ENCODE measurements around the gene TRABD.

Gene TRABD

GRCh38 chr22:50205781-50206569 lies 20.3 kb downstream of the TRABD start:
- DNase-seq, result no peak

DNA sequence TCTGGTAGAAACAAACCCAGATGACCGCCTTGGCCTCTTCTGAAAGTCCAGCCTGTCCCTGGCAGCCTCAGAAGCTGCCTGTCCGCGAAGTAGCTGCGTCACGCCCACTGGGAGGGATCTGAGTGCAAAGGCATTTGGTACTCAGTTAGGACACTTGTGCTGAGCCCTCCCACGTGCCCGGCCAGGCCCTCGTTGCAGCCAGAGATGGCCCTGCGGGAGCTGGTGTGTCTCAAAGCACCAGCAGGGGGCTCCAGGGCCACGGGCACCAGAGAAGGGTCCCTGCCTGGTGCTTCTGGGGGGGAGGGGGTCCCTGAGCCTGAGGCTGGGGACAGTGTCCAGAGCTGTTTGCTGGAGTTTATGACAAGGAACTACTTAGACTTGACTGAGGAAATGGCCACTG lies 20.9 kb downstream of the TRABD start:
- no peak for DNase-seq

DNA sequence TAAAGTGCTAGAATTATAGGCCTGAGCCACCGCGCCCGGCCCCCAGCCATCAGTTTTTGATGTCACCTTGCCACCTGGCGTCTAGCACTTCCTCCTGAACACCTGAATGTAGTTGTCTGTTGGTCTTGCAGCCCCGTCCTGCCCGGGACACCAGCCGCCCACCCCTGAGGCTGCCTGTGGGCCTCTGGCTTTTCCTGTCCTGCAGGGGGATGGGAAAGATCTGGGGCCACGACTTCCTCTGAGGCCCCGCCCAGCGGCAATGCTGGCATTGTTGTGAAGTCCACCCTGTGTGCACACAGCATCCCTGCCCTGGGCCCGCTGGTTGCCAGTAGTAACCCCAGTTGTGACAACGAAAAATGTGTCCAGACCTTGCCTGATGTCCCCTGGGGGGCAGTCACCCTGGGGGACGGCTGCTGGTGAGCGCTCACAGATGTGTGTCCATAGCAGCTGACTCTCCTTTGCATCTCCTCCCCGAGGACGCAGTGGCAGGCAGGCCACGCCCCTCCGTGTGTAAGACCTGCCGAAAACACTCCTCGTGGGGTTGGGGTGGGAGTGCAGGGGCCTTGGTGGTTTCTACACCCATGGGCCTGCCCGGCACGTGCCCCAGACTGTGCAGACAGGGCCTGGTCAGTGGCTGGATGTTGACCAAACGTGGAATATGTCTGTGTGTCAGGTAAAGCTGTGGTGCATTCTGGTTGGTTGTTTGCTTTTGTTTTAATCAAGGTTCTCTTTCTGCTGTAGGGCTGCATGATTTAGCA lies 21.8 kb downstream of the TRABD start:
- DNase-seq, result no peak

GRCh38 chr22:50208430-50208938 lies 22.8 kb downstream of the TRABD start:
- DNase-seq, result no peak

DNA sequence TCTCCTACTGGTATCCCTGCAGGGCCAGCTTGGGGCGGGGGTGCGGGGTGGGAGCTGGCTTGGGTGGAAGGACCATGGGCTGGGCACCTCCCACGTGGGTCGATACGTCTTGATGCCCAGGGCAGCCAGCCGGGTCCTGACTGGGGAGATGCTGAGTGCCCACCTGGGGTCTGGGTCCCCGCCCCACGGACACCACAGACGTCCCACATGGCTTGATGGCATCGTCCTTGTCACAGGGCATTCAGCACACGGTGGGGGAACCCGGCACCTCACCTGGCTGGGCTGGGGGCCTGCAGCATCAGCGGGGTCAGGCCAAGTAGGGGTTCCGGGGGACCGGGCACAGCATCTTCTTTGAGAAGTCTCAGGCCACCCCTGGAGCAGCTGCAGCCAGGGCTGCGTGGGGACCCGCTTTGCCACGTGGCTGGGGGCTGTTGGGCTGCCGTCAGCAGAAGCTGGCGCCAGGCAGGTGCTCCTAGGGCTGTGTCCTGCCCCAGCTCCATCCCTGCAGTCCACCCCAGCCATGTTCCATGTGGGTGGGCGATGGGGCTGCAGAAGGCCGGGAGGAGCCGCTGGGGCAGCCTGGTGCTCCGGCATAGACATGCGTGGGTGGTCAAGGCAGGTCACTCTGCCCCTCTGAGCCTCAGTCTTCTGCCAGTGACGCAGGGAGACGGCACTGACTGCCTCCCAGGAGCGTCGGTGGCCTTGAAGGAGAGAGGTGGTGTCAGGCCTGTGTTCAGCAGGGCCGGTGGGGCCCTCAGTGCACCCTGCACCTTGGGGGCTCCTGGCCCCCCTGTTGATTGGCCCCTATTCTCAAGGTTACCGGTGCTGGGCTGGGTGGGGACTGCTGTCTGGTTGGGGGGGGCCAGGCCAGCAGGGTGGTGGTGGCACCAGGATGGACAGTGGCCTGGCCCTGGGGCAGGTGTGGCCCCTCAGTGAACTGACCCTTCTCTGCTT lies 23.5 kb downstream of the TRABD start:
- DNase-seq, result no peak

DNA sequence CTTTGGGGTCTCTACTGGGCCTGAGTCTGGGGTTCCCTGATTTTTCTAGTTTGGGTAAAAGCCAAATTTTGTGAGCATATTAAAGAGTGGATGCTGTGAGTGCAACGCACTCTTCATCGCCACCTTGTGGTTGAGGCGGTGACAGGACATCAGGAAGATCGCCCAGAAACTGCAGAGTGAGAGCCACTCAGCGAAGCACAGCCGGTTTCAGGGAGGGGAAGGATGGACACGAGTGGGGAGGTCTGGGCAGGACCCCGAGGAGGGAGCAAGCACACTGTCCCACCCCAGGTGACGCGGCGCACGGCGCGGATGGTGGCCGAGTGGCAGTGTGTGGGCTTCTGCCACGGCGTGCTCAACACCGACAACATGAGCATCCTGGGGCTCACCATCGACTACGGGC lies 24.2 kb downstream of the TRABD start:
- no peak for DNase-seq

DNA sequence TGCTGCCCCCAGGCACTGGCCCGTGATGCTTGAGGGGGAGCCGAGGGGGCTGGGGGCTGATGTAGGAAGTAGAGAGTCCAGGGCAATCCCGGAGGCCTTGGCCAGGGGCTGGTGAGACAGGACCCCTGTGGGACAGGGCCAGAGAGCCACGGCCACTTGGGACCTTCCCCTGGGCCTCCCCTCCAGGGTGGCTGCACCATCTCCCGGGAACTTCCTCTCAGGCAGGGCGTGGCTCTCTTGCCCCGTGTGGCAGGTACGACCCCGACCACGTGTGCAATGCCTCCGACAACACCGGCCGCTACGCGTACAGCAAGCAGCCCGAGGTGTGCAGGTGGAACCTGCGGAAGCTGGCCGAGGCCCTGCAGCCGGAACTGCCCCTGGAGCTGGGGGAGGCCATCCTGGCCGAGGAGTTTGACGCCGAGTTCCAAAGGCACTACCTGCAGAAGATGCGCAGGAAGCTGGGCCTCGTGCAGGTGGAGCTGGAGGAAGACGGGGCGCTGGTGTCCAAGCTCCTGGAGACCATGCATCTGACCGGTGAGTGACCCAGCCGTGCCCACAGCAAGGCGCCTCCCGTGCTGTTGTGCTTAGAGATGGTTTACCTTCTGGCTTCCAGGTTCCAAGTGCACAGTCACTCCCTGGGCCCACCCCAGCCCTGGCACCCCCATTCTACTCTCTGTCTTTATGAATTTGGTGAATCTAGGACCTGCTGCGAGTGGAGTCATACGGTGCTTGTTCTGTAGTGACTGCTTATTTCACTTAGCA lies 24.8 kb downstream of the TRABD start:
- DNase-seq, result no peak

DNA sequence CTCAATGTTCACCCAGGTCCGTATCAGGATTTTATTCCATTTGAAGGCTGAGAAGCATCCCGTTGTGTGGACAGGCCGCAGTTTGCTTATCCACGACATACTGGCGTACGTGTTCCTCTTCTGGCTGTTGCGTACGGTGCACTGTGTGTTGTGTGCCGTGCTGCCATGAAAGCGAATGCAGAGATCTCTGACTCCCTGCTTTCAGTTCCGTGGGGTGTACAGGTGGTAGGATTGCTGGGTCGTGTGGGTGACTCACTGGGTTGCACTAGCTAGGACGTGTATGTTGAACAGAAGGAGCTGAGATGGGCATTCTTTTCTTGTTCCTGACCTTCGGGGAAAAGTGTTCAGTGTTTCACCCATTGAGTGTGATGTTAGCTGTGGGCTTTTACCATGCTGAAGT lies 25.4 kb downstream of the TRABD start:
- DNase-seq, result no peak

- no peak for DNase-seq
Measured at GRCh38 chr22:50213263-50213662, 27.6 kb downstream of the TRABD start.

DNA sequence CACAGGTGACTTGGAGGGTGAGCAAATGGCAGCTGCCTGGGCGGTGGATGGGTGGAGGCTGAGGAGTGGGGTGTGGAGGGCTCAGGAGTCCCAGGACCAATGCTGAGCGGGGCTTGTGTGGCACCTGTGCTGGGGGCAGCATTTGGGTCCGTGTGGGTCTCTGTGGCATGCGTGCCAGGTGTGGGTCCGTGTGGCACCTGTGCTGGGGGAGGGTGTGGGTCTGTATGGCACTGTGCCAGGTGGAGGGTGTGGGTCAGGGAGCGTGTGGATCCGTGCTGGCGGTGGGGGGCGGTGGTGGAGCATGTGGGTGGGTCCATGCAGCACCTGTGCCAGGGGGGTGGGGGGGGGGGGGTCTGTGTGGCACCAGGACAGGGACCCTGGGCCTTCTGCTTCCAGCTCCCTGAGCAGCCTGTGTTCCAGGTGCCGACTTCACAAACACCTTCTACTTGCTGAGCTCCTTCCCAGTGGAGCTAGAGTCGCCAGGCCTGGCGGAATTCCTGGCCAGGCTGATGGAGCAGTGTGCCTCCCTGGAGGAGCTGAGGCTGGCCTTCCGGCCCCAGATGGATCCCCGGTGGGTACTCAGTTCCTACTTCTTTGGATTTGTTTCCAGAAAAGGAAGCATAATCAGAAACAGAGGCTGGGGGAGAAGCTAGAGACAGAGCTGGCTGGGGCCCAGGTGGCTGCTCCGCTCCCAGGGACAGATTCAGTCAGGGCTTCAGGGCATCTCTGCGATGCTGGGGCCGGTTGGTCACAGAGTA lies 29.8 kb downstream of the TRABD start:
- no peak for DNase-seq

- DNase-seq, result no peak
Measured at GRCh38 chr22:50216055-50216683, 30.5 kb downstream of the TRABD start.

DNA sequence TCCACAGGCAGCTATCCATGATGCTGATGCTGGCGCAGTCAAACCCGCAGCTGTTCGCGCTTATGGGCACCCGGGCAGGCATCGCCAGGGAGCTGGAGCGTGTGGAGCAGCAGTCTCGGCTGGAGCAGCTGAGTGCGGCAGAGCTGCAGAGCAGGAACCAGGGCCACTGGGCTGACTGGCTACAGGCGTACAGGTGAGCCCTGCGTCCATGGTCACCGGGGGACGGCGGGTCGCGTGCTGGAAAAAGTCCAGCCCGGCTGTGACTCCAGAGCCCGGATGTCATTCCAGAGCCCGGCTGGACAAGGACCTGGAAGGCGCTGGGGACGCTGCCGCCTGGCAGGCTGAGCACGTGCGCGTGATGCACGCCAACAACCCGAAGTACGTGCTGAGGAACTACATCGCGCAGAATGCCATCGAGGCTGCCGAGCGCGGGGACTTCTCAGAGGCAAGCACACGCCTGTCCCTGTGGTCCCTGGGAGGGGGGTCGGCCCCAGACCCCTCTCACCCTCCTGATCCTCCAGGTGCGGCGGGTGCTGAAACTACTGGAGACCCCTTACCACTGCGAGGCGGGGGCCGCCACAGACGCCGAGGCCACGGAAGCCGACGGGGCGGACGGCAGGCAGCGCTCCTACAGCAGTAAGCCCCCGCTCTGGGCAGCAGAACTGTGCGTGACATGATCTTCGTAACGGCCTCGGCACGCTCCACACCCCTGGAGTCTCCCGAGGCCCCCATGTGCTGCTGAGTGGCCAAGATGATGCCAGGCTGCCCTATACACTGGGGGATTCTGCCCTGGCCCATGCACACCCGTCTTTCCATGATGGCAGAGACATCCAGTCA lies 31.2 kb downstream of the TRABD start:
- DNase-seq, result no peak

DNA sequence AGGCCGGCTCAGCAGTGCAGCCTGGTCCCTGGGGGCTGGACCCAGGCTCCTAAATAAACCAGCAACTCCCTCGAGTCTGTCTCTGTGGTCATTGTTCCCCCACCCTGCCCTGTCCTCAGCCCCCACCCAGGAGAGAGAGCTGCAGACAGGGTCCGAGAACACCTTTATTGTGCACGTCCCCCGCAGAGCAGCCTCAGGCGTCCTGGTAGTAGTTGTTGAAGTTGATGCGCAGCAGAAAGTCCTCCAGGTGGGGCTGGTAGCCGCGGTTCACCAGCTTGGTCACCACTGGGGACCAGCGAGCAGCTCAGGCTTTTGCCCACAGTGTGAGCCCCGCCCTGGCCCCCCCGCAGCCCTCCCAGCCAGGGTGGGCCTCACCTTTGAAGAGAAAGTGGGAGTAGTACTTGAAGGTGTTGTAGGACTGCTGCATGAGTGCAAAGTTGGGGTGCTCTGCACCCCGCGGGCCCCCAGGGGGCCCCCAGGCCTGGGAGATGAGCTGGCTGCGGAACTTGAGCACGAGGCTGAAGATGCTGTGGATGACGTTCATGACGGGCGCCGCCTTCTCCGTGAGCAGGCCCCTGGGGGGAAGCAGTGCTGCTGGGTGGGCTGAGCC lies 31.9 kb downstream of the TRABD start:
- no peak for DNase-seq

DNA sequence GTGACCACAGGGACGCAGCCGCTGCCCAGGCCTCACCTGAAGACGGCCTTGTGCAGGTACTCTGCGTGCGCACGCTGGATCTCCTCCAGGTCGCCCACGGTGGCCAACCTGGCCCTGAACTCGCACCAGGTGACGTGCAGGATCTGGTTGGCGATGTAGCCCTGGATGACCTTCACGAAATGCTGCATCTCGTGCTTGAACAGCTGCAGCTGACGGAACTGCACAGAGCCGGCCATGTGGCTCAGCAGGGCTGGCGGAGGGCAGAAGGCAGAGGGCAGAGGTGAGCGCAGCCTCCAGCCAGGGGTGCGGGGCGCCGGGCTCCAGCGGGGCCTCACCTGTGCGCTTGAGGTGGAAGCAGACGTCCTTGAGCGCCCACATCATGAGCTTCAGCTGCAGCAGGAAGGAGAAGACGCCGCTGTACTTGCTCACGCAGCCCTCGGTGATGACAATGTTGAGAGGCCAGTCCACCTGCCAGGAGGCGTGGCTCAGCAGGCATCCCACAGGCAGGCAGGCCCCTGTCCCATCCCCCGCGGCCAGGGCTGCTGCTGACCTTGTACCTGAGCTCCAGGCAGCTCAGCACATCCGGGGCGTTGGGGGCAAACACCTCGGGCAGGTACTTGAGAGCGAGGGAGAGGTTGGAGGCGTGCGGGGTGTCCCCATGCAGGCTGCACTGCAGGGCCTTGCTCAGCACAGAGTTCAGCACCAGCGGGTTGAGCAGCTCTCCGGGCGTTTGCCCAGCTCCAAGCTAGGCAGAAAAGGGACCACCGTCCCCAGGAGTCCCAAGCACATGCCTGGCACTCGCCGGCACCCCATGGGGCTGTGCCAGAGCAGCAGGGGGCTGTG lies 32.7 kb downstream of the TRABD start:
- DNase-seq, result peak; percentile 51

GRCh38 chr22:50218996-50219727 lies 33.4 kb downstream of the TRABD start:
- DNase-seq, result no peak

DNA sequence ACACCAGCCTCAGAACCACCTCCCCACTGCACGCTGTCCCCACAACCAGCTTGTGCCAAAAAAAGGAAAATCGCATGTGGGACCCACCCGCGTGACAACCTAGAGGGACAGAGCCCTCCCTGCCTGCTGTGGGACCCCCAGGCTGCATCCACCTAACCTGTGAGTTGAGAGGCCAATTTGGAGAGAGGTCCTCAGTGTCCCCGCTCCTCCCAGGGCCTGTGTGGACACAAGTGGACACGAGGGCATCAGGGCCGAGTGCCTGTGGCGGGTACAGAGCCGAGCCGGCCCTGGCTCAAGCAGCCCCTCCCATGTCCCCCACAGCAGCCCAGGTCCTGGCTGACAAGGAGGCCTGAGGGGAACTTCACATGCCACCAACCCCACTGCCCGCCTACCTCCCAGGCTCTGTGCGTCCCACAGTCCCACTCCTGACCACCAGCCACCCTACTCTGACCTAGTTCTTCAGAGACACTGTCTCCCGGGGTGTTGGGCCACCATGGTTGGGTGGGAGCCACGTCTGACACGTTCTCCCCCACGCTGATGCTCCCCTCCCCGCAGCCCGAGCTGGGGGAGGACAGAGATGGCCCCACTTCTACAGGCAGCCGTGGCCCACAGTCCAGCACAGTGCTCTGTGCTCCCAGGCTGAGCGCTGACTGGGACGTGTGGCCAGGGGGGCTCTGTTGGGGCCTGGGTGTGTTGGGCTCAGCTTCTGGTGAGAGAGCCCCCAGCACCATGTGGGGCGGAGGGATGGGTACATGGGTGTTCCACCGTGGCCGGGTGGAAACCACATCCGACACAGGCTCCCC lies 34.3 kb downstream of the TRABD start:
- DNase-seq, result no peak

Data from NCI-H510A (cell line).